K562 (cell line): ENCODE results near the gene NNAT. TPM values are rescaled to one million over a fixed set of nuclear protein-coding genes. Genes with fewer than 3 reads are reported as not detected.

Experiments
- ATAC-seq: fragments of 200-7000 bp; cut with Tn5 transposase; 3 replicates; pipeline ENCODE4 v1.9.1; 2020; ENCODE audit warnings: moderate library complexity
- BruUV-seq: library from RNA; stranded (reverse); fragments of 400-500 nt; replicated peaks from 2 replicates; lab custom pipeline; 2021; lab: Mats Ljungman, UMichigan
- CTCF ChIA-PET: fragments of 300-600 bp; formaldehyde crosslinking; extraction: SDS; loops from one replicate; lab custom pipeline; 2021; ENCODE audit warnings: low intra/inter-chr PET ratio; lab: Yijun Ruan, JAX
- POLR2A ChIA-PET: fragments of 300-600, 350-650 bp; sonication (Branson Sonifier 250); formaldehyde crosslinking; extraction: SDS; loops from one replicate; lab custom pipeline; 2021; ENCODE audit warnings: antibody characterized with exemption, inconsistent platforms; lab: Yijun Ruan, JAX
- DNase-seq, 4 experiments: peaks; one replicate each; pipeline versions ENCODE4 v3.0.0 to v3.0.0-alpha.2; 2011 to 2018; ENCODE audit warnings: low spot score in 3 of 4, mixed read lengths in 3 of 4; ENCODE audit errors: extremely low read depth in 1 of 4
- FAIRE-seq: peaks from 2 replicates; lab custom pipeline; 2011; peaks lifted over from hg19 to GRCh38; lab: Jason Lieb, UNC
- H2AFZ ChIP-seq: 2 replicates; pipeline ENCODE4 v1.6.0; 2011; ENCODE audit warnings: low read depth, low read length, control low read depth, inconsistent platforms
- H3K27ac ChIP-seq: fragments of 200-600 bp; 3 replicates; pipeline ENCODE4 v1.8.0; 2011; ENCODE audit warnings: low read depth, mild to moderate bottlenecking, control low read depth, inconsistent platforms, low read length, moderate library complexity, mixed read lengths; ENCODE audit errors: extremely low read depth
- H3K27me3 ChIP-seq, 2 experiments: fragments of 300-600 bp in 1 of 2; 2 replicates in 1 of 2; 3 replicates in 1 of 2; pipeline versions ENCODE4 v1.6.0 to v1.8.0; 2011; ENCODE audit warnings: inconsistent platforms in 2 of 2, low read length in 2 of 2, mild to moderate bottlenecking in 1 of 2, mixed read lengths in 1 of 2, moderate library complexity in 1 of 2; ENCODE audit not compliant: control insufficient read depth in 2 of 2, insufficient read depth in 2 of 2
- H3K36me3 ChIP-seq: fragments of 300-600 bp; 3 replicates; pipeline ENCODE4 v1.8.0; 2011; ENCODE audit warnings: mild to moderate bottlenecking, low read length, inconsistent platforms; ENCODE audit not compliant: control insufficient read depth, insufficient read depth
- H3K4me1 ChIP-seq, 2 experiments: fragments of 200-600 bp in 1 of 2; replicated peaks in 1 of 2; 2 replicates in 1 of 2; 3 replicates in 1 of 2; pipeline versions ENCODE4 v1.5.1 to v1.8.0; 2011; ENCODE audit warnings: inconsistent platforms in 2 of 2, low read length in 2 of 2, mild to moderate bottlenecking in 1 of 2, mixed read lengths in 1 of 2, moderate library complexity in 1 of 2; ENCODE audit not compliant: control insufficient read depth in 2 of 2, insufficient read depth in 2 of 2
- H3K4me2 ChIP-seq: 2 replicates; pipeline ENCODE4 v1.6.1; 2011; ENCODE audit warnings: low read length, control low read depth, inconsistent platforms, mixed read lengths; ENCODE audit not compliant: insufficient read depth
- H3K4me3 ChIP-seq: fragments of 200-600 bp; sonication (generic), shearing (Covaris generic); 2 replicates; pipeline ENCODE4 v1.5.1; 2016; ENCODE audit warnings: control low read depth, inconsistent platforms
- H3K79me2 ChIP-seq: fragments of 200-600 bp; 3 replicates; pipeline ENCODE4 v1.8.0; 2011; ENCODE audit warnings: low read length, inconsistent platforms; ENCODE audit not compliant: control insufficient read depth, insufficient read depth
- H3K9ac ChIP-seq, 2 experiments: 2 replicates each; pipeline versions ENCODE4 v1.6.0 to v1.6.1; 2011; ENCODE audit warnings: low read depth in 2 of 2, low read length in 2 of 2, control low read depth in 1 of 2, inconsistent platforms in 1 of 2, mild to moderate bottlenecking in 1 of 2, mixed read lengths in 1 of 2; ENCODE audit not compliant: insufficient read depth in 1 of 2
- H3K9me1 ChIP-seq: one replicate; pipeline ENCODE4 v1.6.0; 2011; ENCODE audit warnings: inconsistent platforms, mild to moderate bottlenecking, low read length, moderate library complexity; ENCODE audit not compliant: control insufficient read depth, insufficient read depth
- H3K9me3 ChIP-seq: replicated peaks from 2 replicates; pipeline ENCODE4 v1.5.1; 2011; ENCODE audit warnings: low read depth, low read length, inconsistent platforms; ENCODE audit not compliant: control insufficient read depth, insufficient read depth
- H4K20me1 ChIP-seq: replicated peaks from 2 replicates; pipeline ENCODE4 v1.6.1; 2011; ENCODE audit warnings: low read length, inconsistent platforms, mixed read lengths; ENCODE audit not compliant: control insufficient read depth, insufficient read depth
- BRF1 ChIP-seq: IDR thresholded peaks from 3 replicates; pipeline ENCODE4 v1.6.1; 2011; ENCODE audit warnings: borderline replicate concordance, mild to moderate bottlenecking; ENCODE audit not compliant: insufficient read length; ENCODE audit errors: extremely low read depth
- CBFA2T2 ChIP-seq: fragments of 450-650 bp; conservative IDR thresholded peaks from 2 replicates; pipeline ENCODE4 v1.6.1; 2017; ENCODE audit warnings: mild to moderate bottlenecking
- CHD2 ChIP-seq: IDR thresholded peaks from 2 replicates; pipeline ENCODE4 v1.6.1; 2011; ENCODE audit warnings: low read depth, low read length
- CTBP1 ChIP-seq: fragments of 450-650 bp; IDR thresholded peaks from 2 replicates; pipeline ENCODE4 v1.6.1; 2016; ENCODE audit warnings: borderline replicate concordance
- DPF2 ChIP-seq: fragments of 450-650 bp; IDR thresholded peaks from 2 replicates; pipeline ENCODE4 v1.6.1; 2016
- FIP1L1 ChIP-seq: fragments of 200-400 bp; formaldehyde crosslinking; IDR thresholded peaks from 2 replicates; pipeline ENCODE4 v1.6.1; 2018; ENCODE audit warnings: mild to moderate bottlenecking, low read depth, low read length; ENCODE audit not compliant: poor library complexity, severe bottlenecking
- GATA2 ChIP-seq: sonication (generic); formaldehyde crosslinking; IDR thresholded peaks from 2 replicates; pipeline ENCODE4 v1.4.0; 2020; ENCODE audit warnings: mild to moderate bottlenecking, missing genetic modification reagents
- L3MBTL2 ChIP-seq: fragments of 450-650 bp; IDR thresholded peaks from 2 replicates; pipeline ENCODE4 v1.6.1; 2016; ENCODE audit warnings: mild to moderate bottlenecking, moderate library complexity
- POLR2G ChIP-seq: fragments of 200-400 bp; formaldehyde crosslinking; IDR thresholded peaks from 2 replicates; pipeline ENCODE4 v1.6.1; 2017; ENCODE audit warnings: low read depth, mild to moderate bottlenecking, antibody characterized with exemption, low read length, moderate library complexity
- TBL1XR1 ChIP-seq, 2 experiments: IDR thresholded peaks; 2 replicates each; pipeline ENCODE4 v1.6.1; 2012; ENCODE audit warnings: improper control_type of control experiment in 2 of 2, low read length in 2 of 2, mild to moderate bottlenecking in 1 of 2
- ZNF175 ChIP-seq: fragments of 200-800 bp; sonication (Bioruptor generic); IDR thresholded peaks from 2 replicates; pipeline ENCODE4 v1.6.1; 2016; ENCODE audit warnings: low read depth, mild to moderate bottlenecking, missing genetic modification characterization, missing compliant biosample characterization
- ZNF3 ChIP-seq: fragments of 250-450 bp; sonication (Bioruptor Pico); IDR thresholded peaks from 2 replicates; pipeline ENCODE4 v1.5.0; 2021; ENCODE audit warnings: mild to moderate bottlenecking, moderate library complexity
- ZNF395 ChIP-seq: fragments of 200-800 bp; sonication (Bioruptor generic); IDR thresholded peaks from 2 replicates; pipeline ENCODE4 v1.6.1; 2017; ENCODE audit warnings: missing genetic modification characterization, missing compliant biosample characterization
- WGBS: fragments of 100-300 bp; shearing (Covaris generic); methylation state at CpG from one replicate; pipeline ENCODE4 v1.1.6; 2016; ENCODE audit warnings: low coverage, mixed read lengths; ENCODE audit not compliant: insufficient coverage; ENCODE audit errors: missing lambda C conversion rate; 5-methylcytosine and 5-hydroxymethylcytosine counted together
- in situ Hi-C: fragments of 300-500 bp; cut with MboI; formaldehyde crosslinking; loops from 4 replicates; pipeline ENCODE4 v1.15.0; 2018; ENCODE audit warnings: inconsistent platforms, mixed read lengths
- intact Hi-C: fragments of 100-400 bp; cut with micrococcal nuclease; formaldehyde crosslinking; loops from 2 replicates; pipeline ENCODE4 v1.14.2; 2022
- polyA plus RNA-seq, 8 experiments: library from polyadenylated mRNA; depleted of rRNA in 4 of 8; stranded (reverse) in 5 of 8; unstranded in 3 of 8; fragments of >200 nt; fragmentation: Nextera tagmentation in 2 of 8; fragmentation: Illumina TruSeq in 1 of 8; extraction: Ambion mirVana in 2 of 8; extraction: Trizol in 1 of 8; gene quantifications; 2 replicates each; pipeline versions ENCODE4 v1.2.1 to v1.2.3, GENCODE V29; 2011 to 2014; ENCODE audit warnings: inconsistent platforms in 1 of 8, missing spikeins in 1 of 8
- total RNA-seq, 7 experiments: library from RNA; depleted of rRNA in 6 of 7; stranded (reverse); fragments of >200 nt in 6 of 7; fragmentation: Illumina TruSeq in 2 of 7; extraction: Trizol in 2 of 7; gene quantifications; 2 replicates each; pipeline versions ENCODE4 v1.2.1 to v1.2.3, GENCODE V29; 2011 to 2021; ENCODE audit warnings: low replicate concordance in 1 of 7

The NNAT gene
- total and polyA plus RNA-seq, 9 of the 15 experiments (the other 6 are each of a cell fraction or from before 2014, with no cell fraction given), result 0.13 TPM; not detected in 8

GRCh38 chr20:37526238-37526838, 5.3 kb downstream of the NNAT start:
- CTCF ChIA-PET, result no interaction called here
- Histone ChIP-seq H3K79me2 (peaks cover 49% of the 10 kb centered on the region), H3K27ac (peak overlapping the region; percentile 97; the same call in 2 of the 3 replicates), H3K9me3 (no peaks in the 10 kb centered on the region; the same call in 1 of the 2 replicates), H3K4me3 (peak overlapping the region; percentile 84), H3K4me2 (peak overlapping the region; percentile 85), H3K9me1 (peaks cover 4% of the 10 kb centered on the region), H2AFZ (no peak overlapping the region), H4K20me1 (no peaks in the 10 kb centered on the region; the same call in 1 of the 2 replicates), H3K4me1 (peaks cover 28 to 32% of the 10 kb centered on the region in 2 experiments), H3K9ac (peak overlapping the region; percentile 88 to 92; a peak in 2 of 4 replicates), H3K27me3 (no peaks in the 10 kb centered on the region), H3K36me3 (peaks cover 9% of the 10 kb centered on the region; the same call in 1 of the 3 replicates)
- 0% methylated on average over 9 of the region's 10 CpGs for WGBS
- POLR2A ChIA-PET, result interaction anchor here (0.6 to 1.6 kb wide), 6 partner anchors 14 to 250 kb away, joined by 3 to 7 read pairs (median 3); no protein-coding TSS in a partner anchor
- peak; percentile 68 to 78 (median 73) for DNase-seq
- ATAC-seq, result peak; percentile 11; the same call in 2 of the 3 replicates
- in situ Hi-C loops (loop anchor here (5.0 kb wide), 1 partner anchor 254 kb away; no protein-coding TSS in a partner anchor), intact Hi-C loops (loop anchor here (5.0 kb wide), 1 partner anchor 134 kb away; no protein-coding TSS in a partner anchor)
- no TSS peak for BruUV-seq
- FAIRE-seq, result peak; percentile 78
- TF ChIP-seq DPF2 (peak; percentile 60), CTBP1 (peak; percentile 41; the same call in 1 of the 2 replicates), ZNF3 (CRISPR knock-in tag) (no peak), POLR2G (no peak), CHD2 (no peak), TBL1XR1 (IDR thresholded peaks at IDR 0.05; ENCODE audit: low read length in 2 of 2) (peak in 1 of 2 experiments; percentile 26; a peak in 1 of 4 replicates), CBFA2T2 (peak; percentile 88), BRF1 (no peak), ZNF395 (no peak), L3MBTL2 (peak; percentile 22; the same call in 1 of the 2 replicates), ZNF175 (peak; percentile 61; the same call in 1 of the 2 replicates), GATA2 (peak; percentile 89), FIP1L1 (no peak)
